NCI-H69 (cell line): ENCODE measurements around the gene SYNJ2.

Experiments
- DNase-seq: peaks from one replicate; lab custom pipeline; 2025; lab: John Stamatoyannopoulos, UW

SYNJ2 gene

GRCh38 chr6:158040804-158041347 is 59.2 kb downstream of the SYNJ2 start:
- no peak for DNase-seq

DNA sequence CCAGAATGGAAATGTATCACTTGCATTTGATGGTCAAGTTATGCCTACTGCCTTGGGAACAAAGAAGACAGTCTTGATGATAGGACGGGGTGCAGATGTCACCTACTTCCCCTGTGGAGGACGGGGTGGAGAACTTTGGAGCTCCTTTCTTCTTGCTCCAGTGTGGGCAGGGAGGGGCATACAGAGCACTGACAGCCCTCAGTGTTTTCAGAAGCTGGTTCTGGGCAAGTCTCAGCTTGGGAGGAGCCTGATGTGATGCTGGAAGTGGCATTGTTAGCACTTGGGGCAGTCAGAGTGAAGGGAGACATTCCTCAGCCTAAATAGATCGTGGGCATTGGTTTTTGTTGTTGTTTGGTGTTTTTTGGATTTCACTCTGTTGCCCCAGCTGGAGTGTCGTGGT is 59.7 kb downstream of the SYNJ2 start:
- DNase-seq = no peak

DNA sequence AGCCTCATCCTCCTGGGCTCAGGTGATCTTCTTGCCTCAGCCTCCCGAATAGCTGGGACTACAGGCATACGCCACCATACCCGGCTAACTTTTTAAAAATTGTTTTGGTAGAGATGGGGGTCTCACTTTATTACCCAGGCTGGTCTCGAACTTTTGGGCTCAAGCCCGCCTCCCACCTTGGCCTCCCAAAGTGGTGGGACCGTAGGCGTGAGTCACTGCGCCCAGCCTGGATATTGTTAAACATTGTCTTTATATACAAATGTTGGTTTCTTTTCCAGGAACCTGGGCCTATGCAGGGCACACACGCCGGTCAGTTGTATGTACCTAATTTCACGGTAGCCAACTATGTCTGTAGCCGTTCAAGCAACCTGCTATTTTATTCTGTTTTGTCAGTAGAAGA is 60.1 kb downstream of the SYNJ2 start:
- no peak for DNase-seq

- no peak for DNase-seq
Measured at GRCh38 chr6:158042245-158042798, 60.7 kb downstream of the SYNJ2 start.

DNA sequence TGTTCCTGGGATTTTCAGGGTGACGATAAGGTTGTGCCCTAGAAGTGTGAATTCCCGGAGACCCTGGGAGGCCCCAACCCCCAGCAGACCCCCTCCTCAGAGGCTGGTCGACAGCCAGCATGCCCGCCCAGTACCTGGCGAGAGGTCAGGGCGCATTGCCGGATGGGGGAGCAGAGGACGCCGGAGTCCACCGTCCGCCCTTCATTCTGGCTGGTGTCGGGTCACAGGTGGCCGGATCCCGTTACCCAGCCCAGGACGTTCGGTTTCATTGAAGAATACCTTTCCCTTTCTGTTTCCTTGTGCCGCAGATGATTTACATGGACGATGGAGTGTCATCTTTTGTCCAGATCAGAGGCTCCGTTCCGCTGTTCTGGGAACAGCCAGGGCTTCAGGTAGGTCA is 61.3 kb downstream of the SYNJ2 start:
- no peak for DNase-seq

DNA sequence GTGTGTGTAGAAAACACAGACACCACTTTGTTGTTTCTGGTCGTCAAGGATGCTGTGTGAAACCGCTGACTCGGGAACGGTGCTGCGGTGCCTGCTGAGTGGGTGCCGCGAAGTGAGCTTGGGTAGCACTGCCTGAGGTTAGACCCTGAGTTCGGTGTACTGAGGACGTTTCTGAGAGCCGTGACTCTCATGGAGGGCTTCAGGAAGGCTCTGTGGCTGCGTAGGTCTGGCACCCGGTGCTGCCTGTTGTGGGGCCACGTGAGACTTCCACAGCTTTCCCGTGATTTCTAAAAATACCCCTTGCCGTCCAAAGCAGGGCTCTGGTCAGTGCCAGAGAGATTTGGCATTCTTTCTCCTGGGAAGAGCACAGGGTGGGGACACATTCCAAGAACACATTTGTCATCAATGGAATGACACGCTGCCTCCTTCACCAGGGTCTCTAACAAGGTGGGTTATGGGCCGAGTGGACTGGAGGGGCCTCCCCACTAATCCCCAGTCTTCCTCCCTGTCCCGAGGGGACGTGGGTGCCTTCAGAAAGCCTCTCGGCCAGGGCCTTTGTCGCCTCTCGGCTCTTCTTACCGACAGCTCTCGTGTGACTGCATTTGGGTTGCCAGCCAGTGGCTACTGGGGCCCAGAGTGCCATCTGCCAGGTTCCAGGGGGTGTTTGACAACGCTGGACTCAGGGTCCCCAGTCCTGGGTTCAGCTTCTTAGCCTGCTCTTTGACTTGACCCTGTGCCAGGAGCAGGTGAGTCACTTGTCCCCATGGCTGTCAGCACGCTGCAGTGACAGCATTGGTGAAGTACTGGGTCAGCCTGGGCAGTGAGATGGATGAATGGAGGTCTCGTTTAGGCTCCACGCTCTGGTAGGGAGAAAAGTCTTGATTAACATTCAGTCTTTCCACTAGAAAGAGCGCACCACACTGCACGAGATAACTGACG is 62.2 kb downstream of the SYNJ2 start:
- DNase-seq = no peak

GRCh38 chr6:158044525-158044888 is 62.8 kb downstream of the SYNJ2 start:
- DNase-seq = no peak

DNA sequence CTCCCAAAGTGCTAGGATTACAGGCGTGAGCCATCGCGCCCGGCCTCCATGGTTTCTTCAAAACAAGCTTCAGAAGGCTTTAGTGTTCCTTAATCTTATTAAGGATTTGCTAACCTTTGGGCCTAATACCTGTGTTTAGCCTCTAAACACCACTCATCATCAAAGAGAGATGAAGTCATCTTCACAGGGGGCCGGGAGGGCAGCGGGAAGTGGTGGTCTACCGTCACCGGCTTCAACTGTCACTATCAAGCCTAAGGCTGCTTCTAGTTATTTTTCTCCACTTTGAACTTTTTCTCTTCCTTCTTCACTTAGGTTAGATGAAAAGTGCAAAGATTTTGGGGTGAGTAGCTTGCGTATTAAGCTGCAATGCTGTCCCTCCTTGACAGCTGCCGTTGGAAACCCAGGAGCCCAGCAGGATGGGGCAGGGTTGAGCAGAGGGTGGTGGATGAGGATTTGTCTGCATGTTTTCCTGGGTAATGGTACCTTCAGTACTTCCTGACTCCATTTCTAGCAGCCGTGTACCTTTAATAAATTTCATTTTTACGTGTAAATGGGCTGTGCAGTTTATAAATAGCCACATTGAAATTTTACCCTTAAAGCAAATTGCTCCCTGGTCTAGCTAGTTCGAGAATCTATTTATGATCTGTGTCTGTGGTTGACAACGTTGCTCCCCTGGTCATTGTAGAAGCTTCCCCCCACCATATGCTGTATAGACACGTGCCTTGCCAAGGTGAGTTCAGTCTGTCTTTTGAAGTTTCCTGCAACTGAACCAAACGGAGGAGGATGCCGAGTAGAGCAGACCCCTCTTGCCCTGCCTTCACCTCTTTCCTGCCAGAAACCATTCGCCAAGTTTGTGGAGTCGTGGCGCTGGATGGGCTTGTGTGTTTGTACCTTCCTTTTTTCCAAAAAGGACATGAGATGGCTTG is 64.8 kb downstream of the SYNJ2 start:
- no peak for DNase-seq

GRCh38 chr6:158047127-158047518 is 65.5 kb downstream of the SYNJ2 start:
- no peak for DNase-seq

GRCh38 chr6:158047563-158048323 is 66.1 kb downstream of the SYNJ2 start:
- no peak for DNase-seq

DNA sequence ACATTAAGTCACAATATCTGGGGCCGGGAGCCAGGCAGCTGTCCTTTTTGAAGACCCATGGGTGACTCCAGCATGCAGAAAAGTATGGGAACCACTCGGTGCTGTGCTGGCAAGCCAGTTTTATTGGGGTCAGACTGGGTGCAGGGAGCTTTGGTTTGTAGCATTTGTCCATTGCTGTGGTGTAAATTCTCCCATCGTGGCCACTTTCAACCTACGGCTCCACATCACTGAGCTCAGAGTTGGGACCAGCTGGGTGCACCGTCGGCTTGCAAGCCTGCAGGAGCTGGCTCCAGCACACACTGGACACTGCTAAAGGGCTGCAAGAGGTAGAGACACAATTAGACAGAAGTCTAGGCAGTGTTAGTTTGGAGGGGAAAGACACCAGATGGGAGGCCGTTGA is 66.9 kb downstream of the SYNJ2 start:
- no peak for DNase-seq

DNA sequence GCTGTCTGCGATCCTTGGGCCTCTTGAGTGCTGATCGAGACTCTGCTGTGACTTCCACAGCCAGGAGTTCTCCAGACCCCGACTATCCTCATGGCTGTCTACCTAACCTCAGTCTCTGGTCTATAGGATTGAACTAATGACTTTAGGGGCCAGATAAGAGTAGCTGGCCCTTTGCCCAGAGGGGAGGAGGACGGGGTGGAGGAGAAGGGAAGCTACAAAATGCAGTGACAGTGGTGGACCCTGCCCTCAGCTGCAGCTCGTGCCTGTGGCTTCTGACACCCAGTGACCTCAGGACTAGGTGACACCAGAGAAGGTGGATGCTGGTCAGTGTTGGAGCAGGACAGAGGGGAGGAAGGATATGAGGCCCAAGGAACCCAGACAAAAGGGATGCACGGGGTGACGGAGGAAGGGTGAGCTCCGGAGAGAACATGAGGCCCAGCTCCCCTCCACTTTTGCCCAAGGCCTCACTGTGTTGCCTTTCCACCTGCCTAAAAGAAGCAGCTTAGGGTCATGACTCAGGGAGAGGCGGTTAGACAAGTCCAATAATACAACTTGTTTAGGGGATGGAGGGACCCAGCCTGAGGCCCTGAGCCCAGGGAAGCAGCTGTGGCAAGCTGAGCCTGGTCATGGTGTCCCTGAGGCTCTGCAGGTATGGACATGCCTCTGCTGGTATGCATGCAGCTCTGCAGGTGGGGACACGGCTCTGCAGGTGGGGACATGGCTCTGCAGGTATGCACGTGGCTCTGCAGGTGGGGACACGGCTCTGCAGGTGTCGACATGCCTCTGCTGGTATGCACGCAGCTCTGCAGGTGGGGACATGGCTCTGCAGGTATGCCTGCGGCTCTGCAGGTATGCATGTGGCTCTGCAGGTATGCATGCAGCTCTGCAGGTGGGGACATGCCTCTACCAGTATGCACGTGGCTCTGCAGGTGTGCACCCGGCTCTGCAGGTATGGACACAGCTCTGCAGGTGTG is 67.7 kb downstream of the SYNJ2 start:
- DNase-seq = no peak

GRCh38 chr6:158050107-158050735 is 68.6 kb downstream of the SYNJ2 start:
- no peak for DNase-seq

GRCh38 chr6:158050955-158051354 is 69.3 kb downstream of the SYNJ2 start:
- DNase-seq = no peak

GRCh38 chr6:158051968-158052367 is 70.3 kb downstream of the SYNJ2 start:
- DNase-seq = no peak

- no peak for DNase-seq
Measured at GRCh38 chr6:158053377-158054313, 72.0 kb downstream of the SYNJ2 start.

GRCh38 chr6:158056355-158056754 is 74.7 kb downstream of the SYNJ2 start:
- DNase-seq = no peak

- no peak for DNase-seq
Measured at GRCh38 chr6:158056804-158057203, 75.1 kb downstream of the SYNJ2 start.
